Smooth muscle cell (in vitro differentiated cells): ENCODE data around the gene TENT5C. TPM values are rescaled to one million over a fixed set of nuclear protein-coding genes. Genes with fewer than 3 reads are reported as not detected.

Experiments
- DNase-seq: peaks from one replicate; lab custom pipeline; 2025; ENCODE audit not compliant: unreplicated experiment; lab: John Stamatoyannopoulos, UW
- H2AFZ ChIP-seq: fragments of 200-600 bp; sonication (generic); 2 replicates; pipeline ENCODE4 v1.6.0; 2016; ENCODE audit warnings: antibody characterized with exemption, low read depth, mild to moderate bottlenecking
- H3F3A ChIP-seq: fragments of 200-600 bp; sonication (generic); 2 replicates; pipeline ENCODE4 v1.6.0; 2017; ENCODE audit warnings: antibody characterized with exemption, low read depth
- H3K27ac ChIP-seq: fragments of 200-600 bp; sonication (generic); 2 replicates; pipeline ENCODE4 v1.5.1; 2016; ENCODE audit warnings: low read depth, mild to moderate bottlenecking
- H3K27me3 ChIP-seq: fragments of 200-600 bp; sonication (generic); 2 replicates; pipeline ENCODE4 v1.6.1; 2016; ENCODE audit warnings: low read depth, mild to moderate bottlenecking
- H3K36me3 ChIP-seq: fragments of 200-600 bp; sonication (generic); 2 replicates; pipeline ENCODE4 v1.5.1; 2016; ENCODE audit warnings: low read depth
- H3K4me1 ChIP-seq: fragments of 200-600 bp; sonication (generic); 2 replicates; pipeline ENCODE4 v1.5.1; 2016; ENCODE audit warnings: low read depth
- H3K4me2 ChIP-seq: fragments of 200-600 bp; sonication (generic); 2 replicates; pipeline ENCODE4 v1.6.0; 2016; ENCODE audit warnings: mild to moderate bottlenecking
- H3K4me3 ChIP-seq: fragments of 200-600 bp; sonication (generic); 2 replicates; pipeline ENCODE4 v1.5.1; 2016; ENCODE audit warnings: mild to moderate bottlenecking
- H3K79me2 ChIP-seq: fragments of 200-600 bp; sonication (generic); 2 replicates; pipeline ENCODE4 v1.6.0; 2016; ENCODE audit warnings: low read depth, mild to moderate bottlenecking
- H3K9ac ChIP-seq: fragments of 200-600 bp; sonication (generic); 2 replicates; pipeline ENCODE4 v1.6.0; 2016; ENCODE audit warnings: low read depth
- H3K9me3 ChIP-seq: fragments of 200-600 bp; sonication (generic); replicated peaks from 2 replicates; pipeline ENCODE4 v1.5.1; 2016; ENCODE audit warnings: low read depth
- H4K20me1 ChIP-seq: fragments of 200-600 bp; sonication (generic); 2 replicates; pipeline ENCODE4 v1.6.0; 2016; ENCODE audit warnings: low read depth
- CTCF ChIP-seq: fragments of 200-600 bp; sonication (generic); IDR thresholded peaks from 2 replicates; pipeline ENCODE4 v1.5.1; 2017; ENCODE audit warnings: borderline replicate concordance, mild to moderate bottlenecking, antibody characterized with exemption; ENCODE audit not compliant: insufficient read depth, poor library complexity, severe bottlenecking
- WGBS: methylation state at CpG from one replicate; pipeline ENCODE4 v1.1.7; 2016; ENCODE audit warnings: low lambda C conversion rate; 5-methylcytosine and 5-hydroxymethylcytosine counted together
- polyA plus RNA-seq: library from polyadenylated mRNA; unstranded; fragments of >200 nt; fragmentation: Nextera tagmentation; extraction: Ambion mirVana; gene quantifications from 2 replicates; pipeline ENCODE4 v1.2.1, GENCODE V29; 2016
- total RNA-seq: library from RNA; depleted of rRNA; stranded (reverse); fragments of >200 nt; gene quantifications from 2 replicates; pipeline ENCODE4 v1.2.3, GENCODE V29; 2014

Gene TENT5C
- total and polyA plus RNA-seq, 2 experiments from 2014 or later, result 5.3 to 5.7 TPM

GRCh38 chr1:117665556-117666270 lies 59.9 kb downstream of the TENT5C start:
- Histone ChIP-seq H3K27ac (no peak overlapping the region), H2AFZ (peak overlapping the region; percentile 33), H3K36me3 (no peaks in the 10 kb centered on the region), H3K4me3 (no peak overlapping the region), H4K20me1 (no peaks in the 10 kb centered on the region), H3K9ac (no peak overlapping the region), H3F3A (no peaks in the 10 kb centered on the region), H3K9me3 (no peaks in the 10 kb centered on the region), H3K4me2 (peak overlapping the region; percentile 31), H3K27me3 (no peaks in the 10 kb centered on the region), H3K4me1 (no peaks in the 10 kb centered on the region), H3K79me2 (no peaks in the 10 kb centered on the region)
- no peak for DNase-seq
- 71% methylated on average over 5 of the region's 5 CpGs for WGBS
- no peak for TF ChIP-seq CTCF

- WGBS, result 91% methylated on average over 7 of the region's 7 CpGs
- H3K27ac ChIP-seq, result no peak overlapping the region
- H3K4me1 ChIP-seq, result no peaks in the 10 kb centered on the region
- H3K4me3 ChIP-seq, result no peak overlapping the region
- no peak overlapping the region for H3K4me2 ChIP-seq
- H3K27me3 ChIP-seq, result no peaks in the 10 kb centered on the region
- no peaks in the 10 kb centered on the region for H3K79me2 ChIP-seq
- peaks cover 5% of the 10 kb centered on the region for H3F3A ChIP-seq
- no peaks in the 10 kb centered on the region for H4K20me1 ChIP-seq
- no peak for DNase-seq
- H3K36me3 ChIP-seq, result no peaks in the 10 kb centered on the region
- TF ChIP-seq CTCF, result no peak
- no peak overlapping the region for H3K9ac ChIP-seq
- H3K9me3 ChIP-seq, result no peaks in the 10 kb centered on the region
- H2AFZ ChIP-seq, result no peak overlapping the region
These were observed 63.7 kb downstream of the TENT5C start for GRCh38 chr1:117669572-117669971.

- H3K4me1 ChIP-seq, result no peaks in the 10 kb centered on the region
- H3K36me3 ChIP-seq, result no peaks in the 10 kb centered on the region
- no peaks in the 10 kb centered on the region for H3K9me3 ChIP-seq
- H3F3A ChIP-seq, result peaks cover 5% of the 10 kb centered on the region
- TF ChIP-seq CTCF, result no peak
- no peak overlapping the region for H3K4me2 ChIP-seq
- H3K9ac ChIP-seq, result no peak overlapping the region
- H3K27ac ChIP-seq, result peak overlapping the region; percentile 54
- H3K27me3 ChIP-seq, result no peaks in the 10 kb centered on the region
- H3K79me2 ChIP-seq, result no peaks in the 10 kb centered on the region
- WGBS, result 62% methylated on average over 15 of the region's 15 CpGs
- DNase-seq, result no peak
- no peak overlapping the region for H2AFZ ChIP-seq
- no peaks in the 10 kb centered on the region for H4K20me1 ChIP-seq
- H3K4me3 ChIP-seq, result no peak overlapping the region
These were observed 65.3 kb downstream of the TENT5C start for GRCh38 chr1:117670976-117671780.
